Upper lobe of right lung (tissue), 1 donor: ENCODE measurements around the gene TNFRSF19. TPM values are rescaled to one million over a fixed set of nuclear protein-coding genes. Genes with fewer than 3 reads are reported as not detected.

Source experiments
- ATAC-seq: fragments of 200-7000 bp; cut with Tn5 transposase; one replicate; pipeline ENCODE4 v1.9.1; 2020; ENCODE audit warnings: mild to moderate bottlenecking, moderate library complexity
- DNase-seq: peaks from one replicate; pipeline ENCODE4 v3.0.0-alpha.2; 2020
- H3K27ac ChIP-seq: fragments of 200-600 bp; one replicate; pipeline ENCODE4 v1.8.0; 2022
- H3K27me3 ChIP-seq: fragments of 200-600 bp; one replicate; pipeline ENCODE4 v1.8.0; 2022; ENCODE audit warnings: mild to moderate bottlenecking
- H3K36me3 ChIP-seq: fragments of 200-600 bp; one replicate; pipeline ENCODE4 v1.8.0; 2022
- H3K4me1 ChIP-seq: fragments of 200-600 bp; one replicate; pipeline ENCODE4 v1.8.0; 2022
- H3K4me3 ChIP-seq: fragments of 200-600 bp; one replicate; pipeline ENCODE4 v1.8.0; 2022; ENCODE audit warnings: mild to moderate bottlenecking
- H3K9me3 ChIP-seq: fragments of 200-600 bp; one replicate; pipeline ENCODE4 v1.8.0; 2022
- CTCF ChIP-seq: fragments of 200-600 bp; IDR thresholded peaks from one replicate; pipeline ENCODE4 v1.8.0; 2022; ENCODE audit warnings: antibody characterized with exemption
- intact Hi-C: fragments of 100-400 bp; cut with DNase I; formaldehyde crosslinking; loops from one replicate; pipeline ENCODE4 v1.11.0; 2022
- total RNA-seq: library from RNA; stranded (reverse); fragmentation: NEBNext Ultra II Directional; extraction: Animal tissue kit (Norgen Biotek cat#: 25700); gene quantifications from one replicate; pipeline ENCODE4 v1.2.1, GENCODE V29; 2021
- donor health status: DM: no; HTN: yes; CAD: no; lungs with severe emphysema.

Gene TNFRSF19
- total RNA-seq, 1 donor from 2014 or later = 17.9 TPM

- Histone ChIP-seq H3K4me1 (peaks cover 9% of the 10 kb centered on the region), H3K27ac (no peak overlapping the region), H3K9me3 (no peaks in the 10 kb centered on the region), H3K4me3 (no peak overlapping the region), H3K27me3 (no peaks in the 10 kb centered on the region), H3K36me3 (no peaks in the 10 kb centered on the region)
- intact Hi-C loops = no loop called here
- DNase-seq = no peak
- no peak for ATAC-seq
- TF ChIP-seq CTCF = no peak
Observed at GRCh38 chr13:23671377-23671776, 101.2 kb downstream of the TNFRSF19 start.

GRCh38 chr13:23671897-23672296, 101.7 kb downstream of the TNFRSF19 start:
- Histone ChIP-seq H3K9me3 (no peaks in the 10 kb centered on the region), H3K27me3 (no peaks in the 10 kb centered on the region), H3K4me3 (no peak overlapping the region), H3K36me3 (no peaks in the 10 kb centered on the region), H3K27ac (no peak overlapping the region), H3K4me1 (peaks cover 9% of the 10 kb centered on the region)
- ATAC-seq (no peak), DNase-seq (no peak)
- TF ChIP-seq CTCF = no peak
- intact Hi-C loops = no loop called here

- no peak for DNase-seq
- Histone ChIP-seq H3K36me3 (no peaks in the 10 kb centered on the region), H3K4me1 (peaks cover 9% of the 10 kb centered on the region), H3K4me3 (no peak overlapping the region), H3K9me3 (no peaks in the 10 kb centered on the region), H3K27me3 (no peaks in the 10 kb centered on the region), H3K27ac (peak overlapping the region; percentile 33)
- intact Hi-C loops = no loop called here
- TF ChIP-seq CTCF = no peak
- no peak for ATAC-seq
Observed at GRCh38 chr13:23672616-23673015, 102.4 kb downstream of the TNFRSF19 start.

- intact Hi-C loops = no loop called here
- no peaks in the 10 kb centered on the region for H3K9me3 ChIP-seq
- ATAC-seq = peak; percentile 46
- no peak for TF ChIP-seq CTCF
- H3K36me3 ChIP-seq = no peaks in the 10 kb centered on the region
- H3K4me1 ChIP-seq = peaks cover 9% of the 10 kb centered on the region
- no peak overlapping the region for H3K4me3 ChIP-seq
- DNase-seq = no peak
- peak overlapping the region; percentile 33 for H3K27ac ChIP-seq
- H3K27me3 ChIP-seq = no peaks in the 10 kb centered on the region
Observed at GRCh38 chr13:23673354-23673753, 103.1 kb downstream of the TNFRSF19 start.

- no peak for TF ChIP-seq CTCF
- no peak for ATAC-seq
- Histone ChIP-seq H3K27ac (no peak overlapping the region), H3K27me3 (no peaks in the 10 kb centered on the region), H3K4me3 (no peak overlapping the region), H3K36me3 (no peaks in the 10 kb centered on the region), H3K9me3 (no peaks in the 10 kb centered on the region), H3K4me1 (peaks cover 16% of the 10 kb centered on the region)
- no peak for DNase-seq
- intact Hi-C loops = no loop called here
Observed at GRCh38 chr13:23673867-23674605, 103.8 kb downstream of the TNFRSF19 start.
